ENCODE results near the gene COX8A. TPM values are rescaled to one million over a fixed set of nuclear protein-coding genes. Genes with fewer than 3 reads are reported as not detected.

COX8A gene
- total and polyA plus RNA-seq, 2 of the 13 experiments (the other 11 are each of a cell fraction or from before 2014, with no cell fraction given), result 202 to 406 TPM

DNA sequence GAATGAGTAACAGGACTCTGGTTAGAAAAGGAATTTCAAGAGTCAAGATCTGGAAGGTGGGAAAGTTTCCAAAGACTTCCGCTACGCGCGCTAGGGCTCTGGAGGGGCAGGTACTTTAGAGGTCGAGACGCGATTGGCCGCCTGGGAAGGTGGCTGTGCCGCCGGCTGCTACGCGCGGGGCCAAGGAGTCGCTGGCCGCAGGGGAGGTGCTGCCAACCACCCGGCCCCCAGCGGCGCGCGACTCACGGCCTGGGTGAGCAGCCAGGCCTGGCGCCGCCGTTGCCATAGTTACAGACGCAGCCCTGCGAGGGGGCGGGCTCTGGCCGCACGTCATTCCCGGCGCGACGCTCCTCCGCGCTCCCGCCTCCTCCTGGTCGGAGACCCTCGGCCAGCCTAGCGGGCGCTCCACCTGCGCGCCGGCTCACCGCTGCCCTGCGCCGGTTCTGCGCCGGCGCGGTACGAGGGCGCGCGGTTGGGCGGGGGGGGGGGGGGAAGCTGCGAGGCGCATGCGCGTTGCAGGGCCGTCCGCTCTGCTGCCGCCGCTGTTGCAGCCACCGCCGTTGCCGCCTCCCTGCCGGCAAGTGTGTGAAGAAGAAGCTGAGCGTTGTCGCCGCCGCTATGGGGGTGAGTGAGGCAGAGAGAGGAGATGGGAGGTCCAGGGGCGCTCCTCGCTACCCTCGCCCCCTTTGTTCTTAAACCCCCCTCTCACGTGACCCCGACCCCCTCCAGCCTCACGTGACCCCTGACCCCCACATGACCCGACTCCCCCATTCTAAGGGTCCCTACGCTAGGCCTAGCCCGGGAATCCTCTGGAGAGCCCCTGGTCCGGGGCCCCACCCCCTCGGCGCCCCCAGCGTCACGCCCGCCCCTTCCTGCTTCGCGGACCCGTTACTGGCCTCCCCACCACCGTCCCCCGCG is 35.7 kb upstream of the COX8A start, which contains the start of gene NAA40 (continued):
- TF ChIP-seq, protein P1, sequence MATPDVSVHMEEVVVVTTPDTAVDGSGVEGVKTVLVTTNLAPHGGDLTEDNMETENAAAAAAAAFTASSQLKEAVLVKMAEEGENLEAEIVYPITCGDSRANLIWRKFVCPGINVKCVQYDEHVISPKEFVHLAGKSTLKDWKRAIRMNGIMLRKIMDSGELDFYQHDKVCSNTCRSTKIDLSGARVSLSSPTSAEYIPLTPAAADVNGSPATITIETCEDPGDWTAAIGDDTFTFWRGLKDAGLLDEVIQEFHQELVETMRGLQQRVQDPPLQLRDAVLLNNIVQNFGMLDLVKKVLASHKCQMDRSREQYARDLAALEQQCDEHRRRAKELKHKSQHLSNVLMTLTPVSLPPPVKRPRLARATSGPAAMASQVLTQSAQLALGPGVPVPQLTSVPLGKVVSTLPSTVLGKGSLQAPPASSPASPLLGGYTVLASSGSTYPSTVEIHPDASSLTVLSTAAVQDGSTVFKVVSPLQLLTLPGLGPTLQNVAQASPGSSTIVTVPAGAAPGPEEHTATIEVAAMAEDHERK (CRISPR knock-in tag; IDR thresholded peaks at IDR 0.05; ENCODE audit: low read depth), result peak; percentile 56
- TF ChIP-seq CREB1 (IDR thresholded peaks at IDR 0.05) (peak; percentile 96), CREB1 (CRISPR knock-in tag; IDR thresholded peaks at IDR 0.05) (peak; percentile 91), SRF (IDR thresholded peaks at IDR 0.05; ENCODE audit: low read depth, low read length) (0 out of 2 replicates have a peak, but pooled peaks have one; percentile 3), STAG1 (CRISPR knock-in tag; IDR thresholded peaks at IDR 0.05) (no peak), NFE2L2 (IDR thresholded peaks at IDR 0.05; ENCODE audit: low read length) (no peak), EED (CRISPR knock-in tag; IDR thresholded peaks at IDR 0.05) (no peak), ZNF678 (CRISPR knock-in tag; IDR thresholded peaks at IDR 0.05) (no peak), ZNF224 (CRISPR knock-in tag; IDR thresholded peaks at IDR 0.05) (no peak), NFIC (IDR thresholded peaks at IDR 0.05; ENCODE audit: low read length) (no peak), KAT7 (CRISPR knock-in tag; IDR thresholded peaks at IDR 0.05; ENCODE audit: borderline replicate concordance) (no peak), PAX8 (CRISPR knock-in tag; IDR thresholded peaks at IDR 0.05; ENCODE audit: borderline replicate concordance) (no peak), ZNF263 (CRISPR knock-in tag; IDR thresholded peaks at IDR 0.05) (no peak), KAT2B (IDR thresholded peaks at IDR 0.05; ENCODE audit: borderline replicate concordance, low read depth, low read length) (no peak), EZH2 (conservative IDR thresholded peaks at IDR 0.05; ENCODE audit: low read depth, low read length) (no peak), AGO1 (IDR thresholded peaks at IDR 0.05; ENCODE audit: low read depth, low read length, poor library complexity, severe bottlenecking) (no peak), FOXJ3 (CRISPR knock-in tag; IDR thresholded peaks at IDR 0.05; ENCODE audit: borderline replicate concordance) (no peak), GATAD2A (CRISPR knock-in tag; IDR thresholded peaks at IDR 0.05) (no peak)
- TF ChIP-seq, protein P2, sequence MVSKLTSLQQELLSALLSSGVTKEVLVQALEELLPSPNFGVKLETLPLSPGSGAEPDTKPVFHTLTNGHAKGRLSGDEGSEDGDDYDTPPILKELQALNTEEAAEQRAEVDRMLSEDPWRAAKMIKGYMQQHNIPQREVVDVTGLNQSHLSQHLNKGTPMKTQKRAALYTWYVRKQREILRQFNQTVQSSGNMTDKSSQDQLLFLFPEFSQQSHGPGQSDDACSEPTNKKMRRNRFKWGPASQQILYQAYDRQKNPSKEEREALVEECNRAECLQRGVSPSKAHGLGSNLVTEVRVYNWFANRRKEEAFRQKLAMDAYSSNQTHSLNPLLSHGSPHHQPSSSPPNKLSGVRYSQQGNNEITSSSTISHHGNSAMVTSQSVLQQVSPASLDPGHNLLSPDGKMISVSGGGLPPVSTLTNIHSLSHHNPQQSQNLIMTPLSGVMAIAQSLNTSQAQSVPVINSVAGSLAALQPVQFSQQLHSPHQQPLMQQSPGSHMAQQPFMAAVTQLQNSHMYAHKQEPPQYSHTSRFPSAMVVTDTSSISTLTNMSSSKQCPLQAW (CRISPR knock-in tag; IDR thresholded peaks at IDR 0.05), result no peak
- TF ChIP-seq, protein P3, sequence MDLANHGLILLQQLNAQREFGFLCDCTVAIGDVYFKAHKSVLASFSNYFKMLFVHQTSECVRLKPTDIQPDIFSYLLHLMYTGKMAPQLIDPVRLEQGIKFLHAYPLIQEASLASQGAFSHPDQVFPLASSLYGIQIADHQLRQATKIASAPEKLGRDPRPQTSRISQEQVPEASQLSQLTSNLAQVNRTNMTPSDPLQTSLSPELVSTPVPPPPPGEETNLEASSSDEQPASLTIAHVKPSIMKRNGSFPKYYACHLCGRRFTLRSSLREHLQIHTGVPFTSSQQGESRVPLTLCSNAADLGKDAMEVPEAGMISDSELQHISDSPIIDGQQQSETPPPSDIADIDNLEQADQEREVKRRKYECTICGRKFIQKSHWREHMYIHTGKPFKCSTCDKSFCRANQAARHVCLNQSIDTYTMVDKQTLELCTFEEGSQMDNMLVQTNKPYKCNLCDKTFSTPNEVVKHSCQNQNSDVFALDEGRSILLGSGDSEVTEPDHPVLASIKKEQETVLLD (CRISPR knock-in tag; IDR thresholded peaks at IDR 0.05; ENCODE audit: low read depth), result no peak
- TF ChIP-seq, protein P4, sequence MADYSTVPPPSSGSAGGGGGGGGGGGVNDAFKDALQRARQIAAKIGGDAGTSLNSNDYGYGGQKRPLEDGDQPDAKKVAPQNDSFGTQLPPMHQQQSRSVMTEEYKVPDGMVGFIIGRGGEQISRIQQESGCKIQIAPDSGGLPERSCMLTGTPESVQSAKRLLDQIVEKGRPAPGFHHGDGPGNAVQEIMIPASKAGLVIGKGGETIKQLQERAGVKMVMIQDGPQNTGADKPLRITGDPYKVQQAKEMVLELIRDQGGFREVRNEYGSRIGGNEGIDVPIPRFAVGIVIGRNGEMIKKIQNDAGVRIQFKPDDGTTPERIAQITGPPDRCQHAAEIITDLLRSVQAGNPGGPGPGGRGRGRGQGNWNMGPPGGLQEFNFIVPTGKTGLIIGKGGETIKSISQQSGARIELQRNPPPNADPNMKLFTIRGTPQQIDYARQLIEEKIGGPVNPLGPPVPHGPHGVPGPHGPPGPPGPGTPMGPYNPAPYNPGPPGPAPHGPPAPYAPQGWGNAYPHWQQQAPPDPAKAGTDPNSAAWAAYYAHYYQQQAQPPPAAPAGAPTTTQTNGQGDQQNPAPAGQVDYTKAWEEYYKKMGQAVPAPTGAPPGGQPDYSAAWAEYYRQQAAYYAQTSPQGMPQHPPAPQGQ (CRISPR knock-in tag; IDR thresholded peaks at IDR 0.05; ENCODE audit: borderline replicate concordance), result no peak

All from HepG2 (cell line).